HG02588 (cell line): ENCODE data around the gene TMEM106B.

Source experiments
- ATAC-seq: cut with Tn5 transposase; IDR thresholded peaks from one replicate; pipeline ENCODE4 v1.9.1; 2021; ENCODE audit warnings: mild to moderate bottlenecking, moderate library complexity; ENCODE audit not compliant: unreplicated experiment

Gene TMEM106B

DNA sequence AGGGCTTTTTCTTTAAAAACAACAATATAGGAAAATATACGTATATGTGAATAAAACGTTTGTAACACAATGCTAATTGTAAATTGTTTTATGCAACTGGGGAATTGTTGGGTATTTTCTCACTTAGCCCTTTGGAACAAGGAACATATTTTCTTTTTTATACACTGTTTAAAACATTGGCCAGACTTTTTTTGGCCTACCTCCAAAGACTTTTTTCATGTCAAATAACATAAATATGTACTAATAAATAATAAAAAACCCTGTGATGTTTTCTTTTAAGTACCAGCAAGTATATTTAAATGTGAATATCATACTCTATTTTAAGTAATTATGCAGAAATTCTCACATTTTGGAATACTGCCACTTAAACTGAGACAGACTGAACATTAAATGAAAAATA lies 15.7 kb downstream of the TMEM106B start:
- ATAC-seq = no peak

DNA sequence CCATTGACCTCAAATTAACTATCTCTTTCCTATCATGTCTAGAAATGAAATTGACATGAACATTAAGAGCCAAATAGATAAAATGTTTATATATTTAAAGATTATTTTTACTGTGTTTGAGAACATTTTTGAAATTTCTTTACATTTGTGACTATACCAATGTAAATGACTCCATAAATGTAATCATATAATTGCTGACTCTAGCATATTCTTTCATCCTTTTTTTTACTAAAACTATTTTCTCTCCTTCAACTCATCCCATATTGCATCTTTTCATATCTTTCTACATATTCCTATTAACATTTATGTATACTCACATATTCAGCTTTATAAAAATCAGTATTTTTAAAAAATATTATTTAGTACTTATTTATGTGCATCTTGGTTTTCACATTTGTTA lies 16.9 kb downstream of the TMEM106B start:
- ATAC-seq = no peak

DNA sequence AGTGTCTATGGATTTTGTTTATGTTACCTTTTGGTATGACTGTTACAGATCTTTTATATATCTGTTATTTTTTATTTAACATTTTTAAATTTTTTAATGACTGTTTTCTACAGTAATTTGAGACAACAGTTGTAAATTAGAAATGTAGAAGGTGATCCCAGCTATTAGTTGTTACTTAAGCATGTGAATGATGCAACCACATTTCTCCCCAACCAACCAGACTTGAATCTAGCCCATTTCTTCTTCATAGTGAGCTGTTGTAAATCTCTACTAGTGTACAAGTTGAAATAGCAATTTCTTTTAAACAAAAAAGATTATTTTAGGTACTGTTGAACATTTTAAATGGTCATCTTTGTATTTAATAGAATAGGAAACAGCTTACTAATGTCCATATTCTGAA lies 18.0 kb downstream of the TMEM106B start:
- no peak for ATAC-seq

DNA sequence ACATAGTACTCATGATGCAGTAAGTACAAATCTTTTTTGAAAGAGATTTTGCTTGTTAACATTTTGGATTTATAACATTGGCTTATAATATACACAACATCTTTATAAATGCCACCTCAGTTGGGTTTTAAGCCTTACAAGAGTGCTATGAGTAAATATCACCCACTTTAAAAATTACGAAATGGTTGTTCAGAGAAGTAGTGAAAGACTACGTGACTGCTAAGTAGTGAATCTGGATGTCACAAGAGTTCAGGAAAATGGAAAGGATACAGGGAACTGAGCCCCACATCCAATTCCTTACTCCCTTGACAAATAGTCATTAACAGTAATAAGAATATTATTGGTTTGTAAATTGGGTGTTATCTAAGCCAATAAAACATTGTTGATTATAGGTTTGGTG lies 20.0 kb downstream of the TMEM106B start:
- no peak for ATAC-seq

DNA sequence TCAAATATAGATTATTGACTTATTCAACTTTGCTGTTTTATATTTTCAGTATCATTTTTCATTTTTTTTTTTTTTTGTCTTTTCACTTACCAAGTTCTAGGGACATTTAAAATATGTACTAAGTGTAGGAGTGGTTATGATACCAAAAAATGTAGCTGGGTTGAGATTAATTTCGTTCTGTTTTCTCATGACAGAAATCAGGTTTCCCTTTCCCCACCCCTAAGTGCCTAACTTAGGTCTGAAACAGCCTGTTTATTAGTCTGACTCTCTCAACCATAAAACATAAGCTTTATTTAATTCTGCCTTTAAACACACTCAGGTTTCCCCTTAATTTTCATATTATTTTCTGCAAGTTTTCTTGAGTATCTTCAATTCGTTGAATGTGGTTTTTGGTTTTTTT lies 22.1 kb downstream of the TMEM106B start:
- peak; percentile 47 for ATAC-seq

DNA sequence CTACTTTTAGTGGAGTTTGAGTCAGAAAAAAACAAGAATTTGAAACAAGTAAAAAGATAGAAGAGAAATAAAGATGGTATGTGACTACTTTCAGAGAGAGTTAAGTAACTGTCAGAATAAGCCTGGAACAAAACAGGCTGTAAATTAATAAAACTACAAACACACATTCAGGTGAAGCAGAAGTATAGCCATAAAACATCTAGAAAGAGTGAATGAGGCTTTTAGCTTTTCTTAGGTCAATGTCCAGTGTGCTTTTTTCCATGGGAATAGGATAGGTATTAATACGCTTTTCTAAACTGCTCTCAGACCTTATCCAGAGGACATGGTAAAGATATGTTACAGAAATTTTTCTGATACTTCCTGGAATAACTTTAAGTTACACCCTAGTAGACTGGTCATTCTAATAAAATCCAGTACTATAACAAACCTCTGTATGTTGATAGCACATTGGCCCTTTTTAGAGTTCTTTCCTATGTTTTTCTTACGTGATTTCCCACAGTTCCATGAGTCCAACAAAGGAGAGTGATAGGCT lies 23.3 kb downstream of the TMEM106B start:
- ATAC-seq = no peak

DNA sequence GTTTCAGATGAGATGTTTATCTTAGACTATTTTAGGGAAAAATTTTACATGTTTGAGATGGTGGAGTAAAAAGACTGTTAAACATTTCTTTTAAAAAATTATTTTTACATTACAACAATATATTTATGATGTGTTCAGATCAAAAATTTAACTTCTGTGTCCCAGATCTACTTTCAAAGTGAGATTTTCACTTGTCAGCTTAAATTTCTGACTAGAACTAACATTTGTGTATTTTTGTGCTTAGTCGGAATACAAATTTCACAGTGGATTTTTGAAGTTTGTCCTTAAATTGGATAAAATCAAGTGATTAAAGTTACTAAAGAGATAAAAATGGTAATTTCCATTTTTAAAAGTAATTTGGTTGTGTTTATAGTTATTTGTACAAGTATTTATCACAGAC lies 24.9 kb downstream of the TMEM106B start:
- no peak for ATAC-seq

DNA sequence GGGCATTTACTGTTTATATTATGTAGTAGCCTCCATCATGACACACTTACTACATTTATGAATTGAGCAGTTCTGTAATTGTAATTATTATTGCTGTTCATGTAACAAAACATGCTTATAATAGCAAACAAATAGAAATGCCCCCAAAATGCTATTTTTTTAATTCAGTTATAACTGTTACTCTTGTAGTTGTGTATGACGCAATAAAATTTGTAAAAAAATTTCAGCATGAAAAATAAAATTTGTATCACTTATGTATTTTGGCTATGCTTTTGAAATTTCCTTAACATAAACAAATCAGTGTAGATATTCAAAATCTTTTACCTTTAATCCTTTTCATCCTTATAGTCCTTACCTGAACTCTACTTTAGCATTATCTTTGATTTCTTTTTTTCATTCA lies 25.9 kb downstream of the TMEM106B start:
- ATAC-seq = no peak

DNA sequence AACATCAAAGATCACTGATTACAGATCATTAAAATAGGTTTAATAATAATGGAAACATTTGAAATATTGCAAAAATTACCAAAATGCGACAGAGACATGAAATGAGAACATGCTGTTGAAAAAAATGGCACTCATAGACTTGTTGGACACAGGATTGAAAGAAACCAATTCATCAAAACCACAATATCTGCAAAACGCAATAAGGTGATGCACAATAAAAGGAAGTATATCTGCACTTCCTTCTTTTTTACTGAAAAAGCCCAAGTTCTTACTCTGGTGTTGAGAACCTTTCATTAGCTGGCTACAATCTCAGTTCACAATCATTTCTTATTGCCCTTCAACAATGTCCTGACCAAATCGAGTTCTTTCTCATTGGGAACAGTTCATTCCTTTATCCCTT lies 28.7 kb downstream of the TMEM106B start:
- ATAC-seq = no peak

DNA sequence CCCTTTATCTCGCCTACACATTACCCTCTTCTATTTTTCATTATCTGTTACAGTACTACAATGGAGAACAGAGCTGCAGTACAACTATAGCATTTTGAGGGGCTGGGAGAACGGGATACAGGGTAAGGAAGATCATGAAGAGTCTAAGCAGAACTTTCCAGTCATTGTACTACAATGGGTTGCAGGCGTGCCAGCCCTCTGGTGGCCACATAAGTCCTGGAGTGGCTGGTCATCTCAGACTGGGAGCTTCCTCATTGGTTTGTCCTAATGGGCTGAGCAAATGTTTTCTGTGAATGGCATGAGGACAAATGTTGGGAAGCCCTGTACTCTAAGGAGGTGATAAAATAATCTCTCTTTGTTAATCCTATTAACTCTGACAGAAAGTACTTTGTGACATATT lies 33.0 kb downstream of the TMEM106B start:
- ATAC-seq = no peak

DNA sequence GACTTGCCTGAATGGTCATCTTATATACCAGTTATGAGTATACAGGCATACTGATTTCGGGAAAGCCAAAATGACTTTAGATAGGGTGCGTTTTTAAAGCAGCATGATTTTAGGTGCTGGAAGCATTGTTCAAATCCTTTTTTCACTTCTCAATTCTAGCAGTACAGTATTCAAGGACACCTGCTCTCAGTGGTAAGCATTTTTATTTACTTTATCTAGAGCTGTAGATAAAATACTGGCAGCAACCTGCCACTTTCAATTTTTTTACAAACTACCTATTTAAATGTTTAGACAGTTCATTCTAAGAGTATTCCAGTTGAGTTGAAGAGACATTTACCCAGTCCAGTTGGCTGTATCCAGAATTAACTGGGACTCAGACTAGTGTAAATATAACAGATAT lies 33.6 kb downstream of the TMEM106B start:
- no peak for ATAC-seq

DNA sequence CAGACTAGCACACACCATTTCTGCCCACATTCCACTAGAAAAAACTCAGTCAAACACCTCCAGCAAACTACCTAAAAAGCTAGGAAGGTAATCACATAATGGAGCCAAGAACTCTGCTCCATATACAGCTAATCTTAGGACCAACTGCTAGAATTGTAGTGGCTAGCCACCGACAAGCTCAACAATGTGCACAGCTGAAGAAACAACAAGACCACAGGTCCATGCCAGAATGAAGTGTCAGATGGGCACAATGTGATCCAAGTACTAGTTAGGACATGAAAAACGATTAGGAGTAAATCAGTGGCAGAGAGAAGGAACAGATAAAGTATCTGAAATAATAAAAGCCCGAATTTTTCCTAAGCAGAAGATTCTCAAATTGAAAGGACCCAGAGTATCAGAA lies 38.6 kb downstream of the TMEM106B start:
- ATAC-seq = no peak

DNA sequence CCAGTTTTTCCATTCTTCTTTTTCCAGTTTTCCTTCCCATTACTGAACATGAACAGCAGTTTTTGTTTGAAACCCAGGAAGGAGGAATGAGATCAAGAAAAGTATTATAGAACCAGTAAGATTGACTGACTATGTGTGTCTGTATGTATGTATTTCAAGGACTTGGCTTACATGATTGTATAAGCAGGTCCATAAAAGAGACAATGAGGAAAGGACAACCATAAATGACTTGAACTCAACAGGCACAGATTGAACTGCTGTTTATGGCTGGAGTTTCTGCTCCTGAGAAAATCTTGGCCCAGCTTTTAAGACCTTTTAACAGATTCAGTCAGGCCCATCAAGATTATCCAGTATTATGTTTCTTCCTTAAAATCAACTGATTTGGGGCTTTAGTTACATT lies 39.1 kb downstream of the TMEM106B start:
- ATAC-seq = no peak

DNA sequence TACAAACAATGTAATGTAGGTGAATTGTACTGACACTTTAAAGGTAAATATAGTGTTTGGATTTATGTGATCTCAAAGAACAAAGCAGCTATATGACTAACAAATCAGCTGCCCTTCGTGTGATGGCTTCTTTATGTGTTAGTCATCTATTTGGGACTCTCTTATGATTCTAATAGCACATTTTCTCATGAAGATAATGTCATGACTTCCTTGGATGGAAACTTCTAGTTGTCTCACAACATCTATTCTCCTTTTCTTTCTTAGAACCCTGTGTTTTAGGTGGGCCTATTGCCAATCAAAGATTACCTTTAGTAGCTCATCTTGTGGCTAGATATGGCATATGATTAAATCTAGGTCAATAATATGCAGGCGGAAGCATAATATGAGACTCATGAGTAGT lies 45.0 kb downstream of the TMEM106B start:
- ATAC-seq = no peak

DNA sequence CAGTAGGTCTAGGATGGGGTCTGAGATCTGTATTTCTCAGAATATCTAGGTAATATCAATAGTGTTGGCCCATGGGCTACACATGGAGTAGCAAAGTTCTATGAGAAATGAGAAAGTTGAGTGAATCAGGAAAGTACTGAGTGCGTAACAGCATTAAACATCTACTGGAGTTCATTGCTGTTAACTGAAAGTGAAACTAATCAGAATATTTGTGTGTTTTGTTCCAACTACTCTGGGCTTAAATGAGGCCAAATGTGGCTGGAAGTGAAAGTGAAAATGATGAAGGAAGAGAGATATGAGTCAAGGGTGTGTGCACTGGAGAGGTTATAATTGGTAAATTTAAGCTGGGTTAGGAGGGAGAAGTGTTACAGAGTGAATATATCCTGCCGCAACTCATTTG lies 46.5 kb downstream of the TMEM106B start:
- ATAC-seq = peak; percentile 100

DNA sequence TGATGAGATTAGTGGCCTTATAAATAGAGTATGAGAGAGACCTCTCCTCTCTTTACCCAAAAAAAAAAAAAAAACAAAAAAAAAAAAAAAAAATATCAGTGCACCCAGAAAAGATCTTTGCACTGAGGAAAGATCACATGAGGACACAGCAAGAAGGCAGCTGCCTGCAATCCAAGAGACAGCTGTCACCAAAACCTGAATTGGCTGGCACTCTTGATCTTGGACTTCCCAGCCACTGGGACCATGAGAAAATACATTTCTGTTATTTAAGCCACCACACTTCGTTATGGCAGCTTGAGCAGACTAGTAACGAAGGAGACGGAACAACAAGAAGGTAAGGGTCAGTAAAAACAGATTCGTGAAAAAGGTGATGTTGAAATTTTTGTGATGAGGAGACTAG lies 47.0 kb downstream of the TMEM106B start:
- ATAC-seq = no peak

DNA sequence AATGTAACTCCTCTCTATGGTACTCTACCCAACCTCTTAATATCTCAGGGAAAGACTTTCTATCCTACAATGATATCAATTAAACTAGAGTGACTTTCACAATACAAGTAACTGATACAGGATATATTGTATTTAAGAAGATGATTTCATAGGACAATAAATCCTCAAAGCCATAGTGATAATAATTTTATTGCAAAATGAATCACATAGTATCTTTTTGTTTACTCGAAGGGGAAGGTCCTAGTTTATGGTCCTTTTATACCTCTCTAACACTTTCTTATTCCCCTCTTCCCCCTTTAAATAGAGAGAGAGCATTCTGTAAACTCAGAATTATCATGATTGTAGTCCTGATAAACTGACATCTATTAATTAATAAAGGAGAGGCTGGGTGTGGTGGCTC lies 56.4 kb downstream of the TMEM106B start:
- no peak for ATAC-seq

DNA sequence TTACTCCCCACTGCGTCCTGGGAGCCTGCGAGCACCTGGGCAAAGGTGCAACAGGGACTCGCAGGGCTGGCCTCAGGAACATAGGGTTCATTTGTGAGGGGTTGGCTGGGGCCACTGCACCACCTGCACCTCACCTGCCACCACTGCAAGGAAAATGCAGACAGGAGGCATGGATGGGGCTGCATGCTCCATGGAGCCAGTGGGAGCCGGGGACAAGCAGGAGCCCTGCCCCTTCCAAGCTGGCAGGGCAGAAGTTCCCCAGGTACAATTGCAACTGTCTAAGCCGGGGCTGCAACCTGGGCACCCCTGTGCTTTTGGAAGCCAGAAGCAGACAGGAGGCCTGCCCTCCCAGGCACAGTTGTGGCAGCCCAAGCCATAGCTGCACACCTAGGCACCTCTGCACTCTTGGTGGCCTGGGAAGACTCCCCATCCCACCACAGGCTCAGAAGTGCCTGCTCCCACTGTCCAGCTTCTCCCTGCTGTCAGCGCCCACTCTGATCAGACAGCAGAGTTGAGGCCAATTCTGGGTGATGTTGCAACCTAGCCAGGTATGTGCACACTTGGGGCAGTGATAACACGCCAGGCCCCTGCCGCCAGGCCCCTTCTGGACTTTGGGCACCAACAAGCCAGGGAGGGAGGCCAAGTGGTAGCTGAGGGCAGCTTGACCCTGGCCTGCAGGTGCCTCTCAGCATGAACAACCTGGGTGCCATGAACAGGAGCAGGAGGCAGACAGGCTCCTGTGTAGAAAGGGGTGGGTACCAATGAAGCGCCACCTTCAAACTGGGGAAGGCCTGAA lies 58.2 kb downstream of the TMEM106B start:
- ATAC-seq = no peak

DNA sequence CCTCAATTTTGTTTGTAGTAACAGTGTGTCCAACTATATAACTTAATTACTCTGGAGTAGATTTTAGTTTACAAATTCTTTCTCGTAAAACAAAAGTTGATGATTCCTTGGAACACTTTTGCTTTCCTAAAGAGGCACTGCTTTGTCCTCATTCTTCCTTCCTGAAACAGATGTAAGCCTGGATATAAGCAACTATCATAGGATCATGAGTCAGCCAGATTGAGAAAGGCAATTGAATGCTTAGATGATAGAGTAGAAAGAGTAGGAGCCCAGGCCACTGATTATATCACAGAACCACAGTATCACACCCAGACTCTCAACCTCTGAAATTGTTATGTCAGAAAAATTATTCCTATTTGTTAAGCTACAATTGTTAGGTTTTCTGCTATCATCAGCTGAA lies 69.9 kb downstream of the TMEM106B start:
- ATAC-seq = no peak

DNA sequence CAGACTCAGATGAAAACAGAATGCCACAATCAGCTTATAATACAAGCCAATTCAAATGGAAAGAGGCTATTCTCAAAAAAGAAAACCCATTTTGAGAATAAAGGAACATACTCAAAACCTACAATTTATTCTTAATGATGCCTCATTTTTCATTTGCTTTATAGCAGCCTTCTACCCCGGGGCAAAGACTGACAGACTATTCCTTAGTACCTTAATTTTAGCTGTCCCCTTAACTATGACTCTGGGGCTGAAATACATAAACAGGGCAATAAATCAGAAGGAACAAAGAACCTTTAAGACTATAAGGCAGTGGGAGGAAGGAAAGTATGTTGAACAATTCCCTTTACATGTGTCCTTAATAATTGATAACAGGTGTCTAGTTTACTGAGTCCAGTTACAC lies 76.8 kb downstream of the TMEM106B start:
- no peak for ATAC-seq

DNA sequence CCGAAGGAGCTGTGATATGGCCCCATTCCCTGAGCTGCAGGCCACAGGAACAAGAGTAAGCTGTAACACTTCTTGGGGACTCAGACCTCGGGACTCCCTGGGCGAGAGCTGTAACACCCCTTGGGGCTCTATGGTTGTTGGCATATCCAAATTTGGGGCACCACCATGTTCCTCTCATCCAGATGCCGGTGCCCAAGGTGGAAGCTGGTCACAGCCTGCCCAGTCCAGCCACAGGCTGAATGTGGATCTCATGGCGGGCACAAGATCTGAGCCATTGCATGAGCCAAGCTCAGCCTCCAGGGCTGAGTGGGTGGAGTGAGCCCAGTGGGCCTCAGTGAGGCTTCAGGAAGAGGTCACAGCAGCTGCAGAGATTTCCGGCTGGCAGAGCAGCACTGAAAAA lies 78.9 kb downstream of the TMEM106B start:
- no peak for ATAC-seq

DNA sequence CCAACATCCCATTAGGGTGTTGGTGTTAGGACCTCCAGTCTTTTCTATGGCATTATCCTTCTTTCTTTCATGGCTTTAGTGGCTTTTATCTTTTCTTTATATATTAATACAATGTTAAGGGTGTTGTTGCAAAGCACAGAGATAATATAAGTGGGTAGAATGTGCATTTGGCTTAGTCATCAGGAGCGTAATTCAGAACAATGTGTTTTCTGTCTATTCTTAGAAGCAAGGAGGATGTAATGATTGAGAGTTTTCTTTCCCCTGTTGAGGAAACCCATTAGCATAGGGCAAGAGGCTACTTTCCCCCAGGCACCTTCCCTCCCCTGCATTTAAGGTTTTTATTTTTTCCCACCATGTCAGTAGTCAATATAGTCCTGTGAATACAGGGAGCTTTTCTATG lies 79.7 kb downstream of the TMEM106B start:
- no peak for ATAC-seq

DNA sequence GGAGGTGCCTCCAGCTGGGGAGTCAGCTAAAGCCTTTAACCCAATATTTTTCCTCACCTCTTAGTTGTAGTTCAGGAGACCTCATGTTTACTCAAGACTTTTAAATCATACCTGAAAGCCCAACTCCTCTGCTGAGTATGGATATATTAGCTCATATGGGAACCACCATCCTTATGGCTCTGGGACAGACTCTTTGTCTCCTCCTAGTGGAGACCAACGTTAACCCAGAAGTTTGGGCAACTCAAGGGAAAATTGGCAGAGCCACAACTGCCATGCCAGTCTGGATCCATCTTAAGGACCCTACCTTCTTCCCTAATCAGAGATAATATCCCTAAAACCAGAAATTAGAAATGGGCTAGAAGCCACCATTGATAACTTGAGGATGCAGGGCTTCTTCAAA lies 80.8 kb downstream of the TMEM106B start:
- ATAC-seq = no peak
